NCI-H510A (cell line): ENCODE results near the gene SELENOO.
"Not testable (repeated sequence)": the region's sequence is repeated elsewhere in the genome, so short reads cannot be mapped to it uniquely, and the experiment has no call there.

Experiments used
- DNase-seq: peaks from one replicate; lab custom pipeline; 2025; lab: John Stamatoyannopoulos, UW

SELENOO gene, protein sequence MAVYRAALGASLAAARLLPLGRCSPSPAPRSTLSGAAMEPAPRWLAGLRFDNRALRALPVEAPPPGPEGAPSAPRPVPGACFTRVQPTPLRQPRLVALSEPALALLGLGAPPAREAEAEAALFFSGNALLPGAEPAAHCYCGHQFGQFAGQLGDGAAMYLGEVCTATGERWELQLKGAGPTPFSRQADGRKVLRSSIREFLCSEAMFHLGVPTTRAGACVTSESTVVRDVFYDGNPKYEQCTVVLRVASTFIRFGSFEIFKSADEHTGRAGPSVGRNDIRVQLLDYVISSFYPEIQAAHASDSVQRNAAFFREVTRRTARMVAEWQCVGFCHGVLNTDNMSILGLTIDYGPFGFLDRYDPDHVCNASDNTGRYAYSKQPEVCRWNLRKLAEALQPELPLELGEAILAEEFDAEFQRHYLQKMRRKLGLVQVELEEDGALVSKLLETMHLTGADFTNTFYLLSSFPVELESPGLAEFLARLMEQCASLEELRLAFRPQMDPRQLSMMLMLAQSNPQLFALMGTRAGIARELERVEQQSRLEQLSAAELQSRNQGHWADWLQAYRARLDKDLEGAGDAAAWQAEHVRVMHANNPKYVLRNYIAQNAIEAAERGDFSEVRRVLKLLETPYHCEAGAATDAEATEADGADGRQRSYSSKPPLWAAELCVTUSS

DNA sequence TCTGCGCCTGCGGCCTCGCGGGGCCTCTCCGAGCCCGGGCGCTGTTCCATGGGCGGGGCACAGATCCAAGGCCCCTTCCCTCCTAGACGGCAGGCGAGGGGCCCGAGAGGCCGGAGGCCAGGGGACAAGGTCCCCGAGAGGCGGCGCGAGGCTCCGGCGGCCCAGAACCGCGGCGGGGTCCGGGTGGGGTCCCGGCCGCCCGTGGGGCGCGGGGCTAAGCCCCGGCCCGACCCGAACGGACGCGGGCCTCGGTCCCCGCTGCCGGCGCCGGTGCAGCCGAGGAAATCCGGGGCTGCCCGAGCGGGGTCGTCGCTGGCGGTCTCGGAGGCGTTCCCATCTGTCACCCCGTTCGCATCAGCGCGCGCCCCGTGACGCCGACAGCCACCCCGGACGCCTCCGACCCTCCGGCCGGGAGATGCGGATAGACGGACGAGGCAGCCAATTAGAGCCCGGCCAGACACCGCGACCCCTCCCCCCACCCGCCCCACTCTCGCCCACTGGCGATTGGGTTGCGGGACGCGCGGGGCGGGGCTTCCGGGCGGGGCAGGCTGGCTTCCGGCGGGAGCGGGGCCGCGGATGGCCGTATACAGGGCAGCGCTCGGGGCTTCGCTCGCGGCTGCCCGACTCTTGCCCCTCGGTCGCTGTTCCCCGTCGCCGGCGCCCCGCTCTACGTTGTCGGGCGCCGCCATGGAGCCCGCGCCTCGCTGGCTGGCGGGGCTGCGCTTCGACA lies at the start of gene SELENOO:
Gene SELENOO, plus strand, starts transcription at position 551 of the 730 bp plus-strand sequence. Its CDS starts 26 bp downstream, at position 577.
- DNase-seq, result peak; percentile 47

DNA sequence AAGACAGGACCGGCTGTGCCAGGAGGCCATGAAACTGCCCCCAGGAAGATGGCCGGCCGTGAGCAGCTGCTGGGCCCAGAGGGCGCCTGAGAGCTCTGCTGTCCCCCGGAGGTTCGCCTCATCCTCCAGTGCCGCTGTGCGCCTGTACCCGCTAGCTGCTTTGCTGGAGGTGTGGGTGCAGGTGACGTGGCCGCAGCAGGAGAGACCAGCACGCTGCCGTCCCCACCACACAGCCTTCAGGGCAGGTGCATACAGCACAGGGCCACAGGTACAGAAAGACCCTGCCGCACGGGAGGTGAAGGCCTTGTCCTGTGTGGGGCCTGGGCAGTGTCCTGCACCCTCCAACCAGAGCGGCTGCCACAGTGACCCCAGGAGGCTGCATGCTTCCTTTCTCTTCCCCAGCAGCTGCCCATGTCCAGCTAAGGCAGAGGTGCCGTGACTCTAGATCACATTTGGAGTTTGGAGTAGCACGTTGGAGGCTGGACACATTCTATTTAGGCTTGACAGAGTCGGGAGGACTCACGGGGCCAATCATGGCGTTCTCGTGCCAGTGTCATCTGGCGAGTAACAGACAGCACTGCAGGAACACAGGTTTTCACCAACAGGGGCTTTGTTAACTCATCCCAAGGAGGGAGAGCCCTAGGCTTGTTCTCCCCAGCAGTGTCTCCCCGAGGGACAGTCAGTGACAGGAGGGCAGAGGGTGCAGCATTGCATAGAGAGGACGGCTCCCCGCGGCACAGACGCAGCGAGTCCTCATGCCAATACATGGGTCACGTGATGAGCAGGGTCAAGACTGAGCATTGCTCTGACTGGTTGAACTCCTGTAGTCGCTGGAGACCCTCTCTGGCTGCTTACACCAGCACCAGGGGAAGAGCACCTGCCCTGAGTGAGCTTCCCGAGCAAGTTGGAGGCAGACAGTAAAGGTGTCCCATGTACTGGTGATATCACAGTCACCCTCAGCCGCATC lies 49.0 kb upstream of the SELENOO start:
- no peak for DNase-seq

DNA sequence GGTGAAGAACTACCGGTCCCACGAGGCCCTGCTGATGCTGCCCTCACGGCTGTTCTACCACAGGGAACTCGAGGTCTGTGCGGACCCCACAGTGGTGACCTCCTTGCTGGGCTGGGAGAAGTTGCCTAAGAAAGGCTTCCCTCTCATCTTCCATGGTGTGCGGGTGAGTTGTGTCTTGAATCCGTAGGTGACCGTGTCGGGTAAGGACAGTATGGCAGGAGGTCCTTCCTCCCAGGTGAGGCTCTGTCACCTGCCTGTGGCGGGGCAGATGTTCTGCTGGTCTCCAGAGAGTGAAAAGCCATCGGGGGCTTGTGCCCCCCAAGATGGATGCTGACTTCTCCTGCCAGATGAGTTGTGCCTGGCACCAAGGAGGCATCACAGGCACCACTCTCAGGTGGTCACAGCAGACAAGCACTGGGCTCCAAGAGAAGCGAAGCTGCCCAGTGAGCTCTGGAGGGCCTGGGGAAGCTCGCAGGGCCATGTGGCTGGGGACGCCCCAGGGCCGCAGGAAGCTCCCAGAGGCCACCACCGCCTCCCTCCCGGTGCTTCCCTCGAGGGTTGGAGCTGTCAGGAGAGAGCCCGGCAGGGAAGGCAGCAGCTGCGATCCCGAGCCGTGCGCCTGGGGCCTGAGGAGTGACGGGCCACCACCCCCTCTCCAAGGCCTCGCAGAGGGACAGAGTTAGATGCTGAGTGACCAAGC lies 47.6 kb upstream of the SELENOO start:
- no peak for DNase-seq

DNA sequence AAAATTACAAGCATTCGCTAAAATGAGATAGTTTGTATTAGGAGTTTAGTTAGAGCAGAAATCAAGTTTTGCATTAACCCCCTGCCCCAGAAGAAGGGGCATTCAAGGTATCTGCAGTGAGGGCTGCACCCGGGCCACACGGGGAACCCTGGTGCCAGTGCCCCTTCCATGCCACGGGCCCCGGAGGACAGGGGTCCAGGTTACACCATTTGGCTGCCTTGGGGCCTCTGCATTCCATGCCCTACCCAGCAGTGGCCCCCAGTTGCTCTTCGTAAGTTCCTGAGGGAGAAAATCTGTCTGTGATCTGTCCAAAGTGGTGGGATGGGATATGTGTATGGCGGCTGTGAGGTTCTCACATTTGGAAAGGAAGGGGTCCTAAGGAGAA lies 47.1 kb upstream of the SELENOO start:
- no peak for DNase-seq

DNA sequence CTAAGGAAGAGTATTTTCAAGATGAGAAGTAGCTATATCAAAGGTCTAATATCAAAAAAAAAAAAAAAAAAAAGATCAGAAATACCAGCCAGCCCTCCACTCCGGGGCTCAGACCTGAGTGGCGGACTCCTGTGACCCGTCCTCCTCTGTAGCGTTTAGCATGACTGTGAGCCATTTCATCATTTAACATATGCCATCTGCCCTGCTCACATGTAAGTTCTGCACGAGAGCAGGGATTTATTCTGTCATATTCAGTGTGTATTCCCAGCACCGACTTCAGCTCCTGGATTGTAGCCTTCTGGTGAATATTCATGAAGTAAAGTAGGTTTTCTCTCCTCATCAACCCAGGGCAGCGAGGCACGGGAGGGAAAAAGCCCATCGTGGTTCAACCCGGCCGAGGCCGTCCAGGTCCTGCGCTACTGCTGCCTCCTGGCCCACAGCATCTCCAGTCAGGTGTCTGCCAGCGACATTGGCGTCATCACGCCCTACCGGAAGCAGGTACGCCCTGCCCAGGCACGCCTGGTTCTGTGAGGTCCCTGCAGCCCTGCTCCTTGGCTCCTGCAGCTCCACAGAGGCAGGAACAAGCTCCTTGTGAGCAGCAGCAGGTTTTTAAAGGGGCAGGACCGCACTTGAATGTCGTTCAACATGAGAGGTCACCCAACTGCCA lies 43.0 kb upstream of the SELENOO start:
- peak; percentile 52 for DNase-seq

DNA sequence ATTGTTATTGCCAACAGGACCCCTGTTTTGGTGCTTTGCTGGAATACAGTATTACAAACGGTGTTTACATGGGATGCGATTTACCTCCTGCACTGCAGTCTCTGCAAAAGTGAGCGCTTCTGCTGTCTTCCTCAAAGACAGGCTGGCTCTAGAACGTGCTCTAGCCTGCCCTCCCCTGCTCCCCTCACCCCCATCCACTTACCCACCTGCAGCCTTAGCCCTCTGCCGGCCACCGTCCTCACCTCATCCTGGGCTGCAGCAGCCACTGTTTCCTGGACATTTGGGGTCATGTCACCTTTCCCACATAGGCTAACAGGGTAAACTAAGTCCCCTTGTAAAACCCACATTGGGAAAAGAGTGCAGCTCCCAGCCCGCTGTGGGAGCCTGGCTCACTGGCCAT lies 39.9 kb upstream of the SELENOO start:
- no peak for DNase-seq

DNA sequence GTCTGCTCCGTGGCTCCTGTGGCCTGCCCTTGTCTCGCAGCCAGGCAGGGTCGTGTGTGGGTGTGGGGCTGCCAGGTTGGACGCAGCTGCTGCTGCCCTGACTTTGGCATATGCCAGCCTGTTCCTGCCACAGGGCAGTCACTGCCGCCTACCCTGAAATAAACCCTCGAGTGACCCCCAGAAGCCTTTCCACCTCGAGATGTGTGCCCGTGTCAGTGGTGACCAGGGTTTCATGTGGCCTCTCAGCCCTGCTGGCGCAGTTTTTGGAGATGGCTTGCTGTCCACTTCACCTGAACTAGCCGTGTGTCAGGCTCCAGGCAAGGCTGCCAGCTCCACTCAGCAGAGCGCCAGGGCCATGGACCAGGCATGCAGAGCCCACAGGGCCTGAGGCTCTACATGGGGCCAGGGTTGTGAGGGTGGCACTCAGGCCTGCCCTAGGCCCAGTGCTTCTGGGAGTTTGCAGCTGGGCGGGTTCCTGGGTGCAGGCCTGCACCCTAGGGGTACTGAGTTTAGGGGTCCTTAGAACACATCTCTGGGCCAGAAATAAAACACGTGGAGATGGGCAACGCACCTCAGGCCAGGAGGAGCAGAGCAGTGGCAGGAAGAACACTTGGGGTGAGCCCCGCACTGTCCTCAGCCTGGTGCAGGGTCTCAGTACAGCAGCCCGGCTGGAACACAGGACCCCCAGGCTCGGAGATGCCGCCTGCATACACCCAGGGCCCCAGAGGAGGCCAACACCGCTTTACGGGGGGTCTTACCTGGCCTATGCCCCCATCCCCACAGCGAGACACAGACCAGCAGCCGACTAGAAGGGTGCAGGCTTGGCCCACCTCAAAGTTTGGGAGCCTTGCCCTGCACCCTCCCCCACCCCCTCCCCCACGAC lies 39.1 kb upstream of the SELENOO start:
- DNase-seq, result no peak

DNA sequence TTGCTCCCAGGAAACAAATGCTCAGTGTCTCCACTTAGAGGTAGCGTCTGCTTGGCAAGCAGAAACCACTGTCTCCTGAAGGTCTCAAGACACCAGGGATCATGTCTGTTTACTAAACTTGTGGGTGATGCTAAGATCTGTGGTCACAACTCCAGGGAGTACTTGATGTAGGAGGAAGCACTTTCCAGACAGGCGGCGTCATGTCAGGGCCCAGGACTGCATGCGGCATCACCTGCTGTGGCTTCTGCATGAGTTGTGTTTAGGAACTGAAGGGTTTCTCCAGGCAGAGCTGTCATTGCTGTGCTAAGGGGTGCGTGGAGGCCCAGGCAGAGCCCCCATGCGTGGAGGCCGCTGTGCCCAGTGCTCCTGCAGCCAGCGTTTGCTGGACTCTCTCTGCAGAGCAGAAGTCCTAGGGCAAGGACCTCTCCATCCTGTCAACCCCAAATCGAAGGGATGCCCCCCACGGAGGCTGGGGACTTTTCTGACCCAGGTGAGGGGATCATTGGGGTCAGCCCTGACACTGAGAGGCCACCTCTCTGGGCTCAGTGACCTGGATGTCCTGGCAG lies 38.3 kb upstream of the SELENOO start:
- no peak for DNase-seq

DNA sequence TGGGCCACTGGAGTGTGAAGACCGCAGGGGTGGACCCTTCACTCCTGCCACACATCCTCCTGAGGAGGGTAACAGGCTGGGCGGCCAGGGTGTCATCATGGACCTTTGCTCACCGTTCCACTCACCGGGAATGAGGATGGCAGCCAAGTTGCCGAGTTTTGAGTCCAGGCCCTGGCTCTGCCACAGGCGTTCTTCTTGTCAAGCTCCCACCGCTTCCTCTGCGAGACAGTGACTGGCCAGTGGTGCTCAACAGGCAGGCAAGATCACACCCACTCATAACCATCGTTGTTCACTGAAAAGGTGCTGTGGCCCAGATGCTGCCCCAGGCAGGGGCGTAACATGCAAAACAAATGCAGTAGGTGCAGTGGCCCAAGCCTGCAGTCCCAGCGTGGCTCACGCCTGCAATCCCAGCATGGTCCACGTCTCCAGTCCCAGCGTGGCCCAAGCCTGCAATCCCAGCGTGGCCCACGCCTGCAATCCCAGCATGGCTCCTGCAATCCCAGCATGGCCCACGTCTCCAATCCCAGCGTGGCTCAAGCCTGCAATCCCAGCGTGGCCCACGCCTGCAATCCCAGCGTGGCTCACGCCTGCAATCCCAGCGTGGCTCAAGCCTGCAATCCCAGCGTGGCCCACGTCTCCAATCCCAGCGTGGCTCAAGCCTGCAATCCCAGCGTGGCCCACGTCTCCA lies 35.2 kb upstream of the SELENOO start:
- no peak for DNase-seq

DNA sequence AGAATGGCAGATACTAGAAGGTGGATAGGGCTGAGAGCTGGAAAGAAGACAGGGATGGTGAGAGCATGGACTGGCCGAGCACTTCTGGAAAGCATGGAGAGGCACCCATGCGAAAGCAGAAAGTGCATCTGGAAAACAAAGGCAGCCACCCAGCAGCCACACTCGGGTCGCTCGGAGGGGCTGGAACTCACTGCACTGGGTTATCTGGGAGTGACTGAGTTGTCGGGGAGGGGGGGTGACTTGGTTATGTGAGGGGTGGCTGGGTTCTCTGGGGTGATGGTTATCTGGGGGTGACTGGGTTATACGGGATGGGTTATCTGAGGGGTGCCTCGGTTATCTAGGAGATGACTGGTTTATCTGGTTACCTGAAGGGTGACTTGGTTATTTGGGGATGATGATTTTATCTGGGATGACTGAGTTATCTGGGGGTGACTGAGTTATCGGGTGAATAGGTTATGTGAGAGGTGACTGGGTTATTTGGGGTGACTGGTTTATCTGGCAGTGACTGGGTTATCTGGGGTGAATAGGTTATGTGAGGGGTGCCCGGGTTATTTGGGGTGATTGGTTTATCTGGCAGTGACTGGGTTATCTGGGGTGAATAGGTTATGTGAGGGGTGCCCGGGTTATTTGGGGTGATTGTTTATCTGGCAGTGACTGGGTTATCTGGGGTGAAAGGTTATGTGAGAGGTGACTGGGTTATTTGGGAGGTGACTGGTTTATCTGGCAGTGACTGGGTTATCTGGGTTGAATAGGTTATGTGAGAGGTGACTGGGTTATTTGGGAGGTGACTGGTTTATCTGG lies 32.9 kb upstream of the SELENOO start:
- DNase-seq, result no peak

DNA sequence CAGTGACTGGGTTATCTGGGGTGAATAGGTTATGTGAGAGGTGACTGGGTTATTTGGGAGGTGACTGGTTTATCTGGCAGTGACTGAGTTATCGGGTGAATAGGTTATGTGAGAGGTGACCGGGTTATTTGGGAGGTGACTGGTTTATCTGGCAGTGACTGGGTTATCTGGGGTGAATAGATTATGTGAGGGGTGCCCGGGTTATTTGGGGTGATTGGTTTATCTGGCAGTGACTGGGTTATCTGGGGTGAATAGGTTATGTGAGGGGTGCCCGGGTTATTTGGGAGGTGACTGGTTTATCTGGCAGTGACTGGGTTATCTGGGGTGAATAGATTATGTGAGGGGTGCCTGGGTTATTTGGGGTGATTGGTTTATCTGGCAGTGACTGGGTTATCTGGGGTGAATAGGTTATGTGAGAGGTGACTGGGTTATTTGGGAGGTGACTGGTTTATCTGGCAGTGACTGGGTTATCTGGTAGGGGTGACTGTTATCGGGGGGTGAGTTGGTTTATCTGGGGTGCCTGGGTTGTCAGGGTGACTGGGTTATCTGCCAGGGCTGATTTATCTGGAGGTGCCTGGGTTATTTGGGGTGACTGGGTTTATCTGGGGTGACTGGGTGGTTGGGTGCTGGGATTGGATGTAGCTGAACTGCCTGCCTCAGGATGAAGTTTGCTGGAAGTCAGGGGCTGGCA lies 32.2 kb upstream of the SELENOO start:
- DNase-seq, result not testable (repeated sequence)

DNA sequence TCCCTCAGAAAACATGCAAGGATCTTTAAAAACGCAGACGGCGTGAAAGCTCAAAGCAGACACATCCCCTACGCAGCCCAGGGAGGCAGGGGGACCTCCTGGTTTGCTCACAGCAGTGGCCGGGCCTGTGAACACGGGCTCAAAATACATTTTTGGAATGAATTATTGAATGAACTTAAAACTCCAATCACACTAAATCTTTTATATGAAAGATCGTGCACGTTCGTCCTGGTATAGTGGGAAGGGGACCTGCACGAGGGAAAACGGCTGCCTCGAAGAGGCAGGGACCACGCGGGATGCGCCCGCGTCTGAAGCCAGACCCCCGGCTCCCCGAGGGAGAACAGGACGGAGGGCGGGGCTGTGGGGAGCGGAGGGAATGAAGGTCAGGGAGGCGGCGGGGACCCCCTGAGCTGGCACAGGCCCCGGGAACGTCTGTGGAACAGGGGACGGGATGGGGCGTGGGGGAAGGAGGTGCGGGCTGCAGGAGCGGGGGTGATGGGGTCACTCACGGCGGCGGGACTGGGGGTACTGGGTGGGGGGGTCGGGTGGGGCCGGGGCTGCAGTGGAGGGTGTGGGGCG lies 31.5 kb upstream of the SELENOO start:
- DNase-seq, result no peak

DNA sequence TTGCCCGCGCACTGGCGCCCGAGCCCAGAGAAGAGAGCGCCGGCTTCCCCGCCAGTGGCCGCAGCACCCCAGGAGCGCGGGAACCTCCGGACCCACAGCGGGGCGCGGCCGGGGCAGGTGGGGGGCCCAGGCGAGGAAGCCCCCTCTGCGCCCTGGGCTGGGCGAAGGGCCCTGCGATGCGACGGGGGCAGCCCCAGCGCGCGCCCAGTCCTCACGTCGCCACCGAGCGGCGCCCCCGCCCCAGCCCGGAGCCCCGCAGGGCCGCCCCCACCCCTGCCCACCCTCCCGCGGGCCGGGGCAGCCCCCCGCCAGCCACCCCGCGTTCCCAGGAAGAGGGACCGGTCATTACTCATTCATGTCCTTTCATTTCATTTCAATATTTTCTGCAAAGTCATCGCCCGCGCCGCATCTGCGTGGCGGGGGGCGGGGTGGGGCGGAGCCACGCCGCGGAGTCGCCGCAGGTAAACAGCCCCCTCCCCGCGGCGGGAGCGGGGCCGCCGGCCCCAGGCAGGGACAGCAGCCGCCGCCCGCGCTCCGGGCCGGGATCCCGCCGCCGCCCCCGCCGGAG lies 31.0 kb upstream of the SELENOO start:
- no peak for DNase-seq

DNA sequence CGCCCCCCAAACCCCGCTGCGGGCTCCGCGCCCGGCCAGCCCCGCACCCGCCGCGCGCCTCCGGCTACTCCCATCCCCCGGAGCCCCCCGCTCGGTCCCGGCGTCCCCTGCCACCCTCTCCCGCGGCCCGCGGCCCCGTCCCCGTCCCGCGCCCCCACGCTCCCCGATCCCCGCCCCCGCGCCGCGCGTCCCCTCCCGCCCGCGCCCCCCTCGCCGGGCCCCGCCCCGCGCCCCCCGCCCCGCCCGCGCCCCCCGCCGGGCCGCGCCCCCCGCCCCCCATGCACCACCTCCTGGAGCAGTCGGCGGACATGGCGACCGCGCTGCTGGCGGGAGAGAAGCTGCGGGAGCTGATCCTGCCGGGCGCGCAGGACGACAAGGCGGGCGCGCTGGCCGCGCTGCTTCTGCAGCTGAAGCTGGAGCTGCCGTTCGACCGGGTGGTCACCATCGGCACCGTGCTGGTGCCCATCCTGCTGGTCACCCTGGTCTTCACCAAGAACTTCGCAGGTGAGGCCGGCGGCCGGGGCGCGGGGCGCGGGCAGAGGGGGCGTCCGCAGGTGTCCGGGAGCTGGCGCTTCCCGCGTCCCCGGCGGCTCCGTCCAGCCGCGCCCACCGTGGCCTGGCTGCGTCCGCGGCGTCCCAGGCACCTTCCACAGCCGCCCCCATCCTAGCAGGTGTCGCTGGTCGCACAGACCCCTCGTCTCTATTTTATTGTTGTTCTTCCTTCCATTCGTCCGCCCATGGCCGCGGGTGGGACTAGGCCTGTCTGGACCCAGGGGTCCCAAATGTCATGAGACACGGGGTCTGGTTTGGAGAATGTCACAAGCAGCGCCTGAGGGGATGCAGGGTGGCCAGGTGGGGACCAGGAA lies 30.1 kb upstream of the SELENOO start, which contains the start of gene PANX2:
Gene PANX2, plus strand, starts transcription at position 279 of the 866 bp plus-strand sequence. Its CDS starts 0 bp downstream, at position 279.
- no peak for DNase-seq

DNA sequence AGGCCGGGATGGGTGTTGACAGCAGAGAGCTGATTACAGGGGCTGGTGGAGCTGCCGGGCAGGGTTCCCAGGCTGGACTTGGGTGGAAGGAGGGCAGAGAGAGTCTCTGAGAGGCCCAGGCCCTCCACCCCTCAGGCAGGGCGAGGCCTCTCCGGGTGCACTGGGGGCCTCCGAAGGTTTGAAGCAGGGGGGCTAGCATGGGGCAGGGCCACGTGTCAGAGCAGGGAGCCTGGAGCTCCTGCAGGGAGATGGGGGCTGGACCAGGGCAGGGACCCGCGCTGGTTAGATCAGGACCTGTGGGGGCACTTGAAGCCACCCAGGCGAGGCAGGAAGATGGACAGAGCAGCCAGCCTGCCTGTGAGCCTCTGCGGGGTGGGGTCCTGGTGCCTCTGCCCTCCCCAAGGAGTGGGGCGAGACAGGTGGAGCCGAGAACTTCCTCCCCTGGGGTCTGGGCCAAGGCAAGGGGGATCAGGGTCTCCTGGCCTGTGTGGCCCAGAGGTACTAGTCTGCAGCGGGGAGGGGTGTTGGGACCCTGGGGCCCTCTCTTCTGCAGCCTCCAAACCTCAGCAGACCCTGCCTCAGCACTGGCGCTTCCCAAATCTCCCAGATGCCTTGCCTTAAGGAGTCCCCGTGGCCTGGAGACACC lies 29.4 kb upstream of the SELENOO start:
- no peak for DNase-seq
